IMR-90 (cell line): ENCODE results near the gene GRIFIN.
A peak's percentile ranks its signal among the peaks of the same experiment; 100 is the strongest.

Experiments
- CTCF ChIP-seq: conservative IDR thresholded peaks from 2 replicates; pipeline ENCODE4 v1.5.1; 2012; ENCODE audit warnings: mild to moderate bottlenecking, low read depth, low read length, improper control_type of control experiment
- ELK1 ChIP-seq: fragments of 150-350 bp; IDR thresholded peaks from 2 replicates; pipeline ENCODE4 v1.6.1; 2016; ENCODE audit warnings: low read depth, mild to moderate bottlenecking, low read length, moderate library complexity, borderline replicate concordance
- MXI1 ChIP-seq: IDR thresholded peaks from 2 replicates; pipeline ENCODE4 v1.6.1; 2012; ENCODE audit warnings: low read depth, mild to moderate bottlenecking, low read length, moderate library complexity, borderline replicate concordance
- NFE2L2 ChIP-seq: fragments of 150-350 bp; IDR thresholded peaks from 2 replicates; pipeline ENCODE4 v1.6.1; 2016; ENCODE audit warnings: low read depth, mild to moderate bottlenecking, low read length
- POLR2A ChIP-seq: IDR thresholded peaks from 2 replicates; pipeline ENCODE4 v1.6.1; 2012; ENCODE audit warnings: mild to moderate bottlenecking, low read depth, low read length
- RAD21 ChIP-seq: IDR thresholded peaks from 2 replicates; pipeline ENCODE4 v1.6.1; 2012; ENCODE audit warnings: low read length, improper control_type of control experiment
- RCOR1 ChIP-seq: IDR thresholded peaks from 2 replicates; pipeline ENCODE4 v1.6.1; 2012; ENCODE audit warnings: mild to moderate bottlenecking, low read length, improper control_type of control experiment; ENCODE audit not compliant: insufficient replicate concordance
- RFX5 ChIP-seq: IDR thresholded peaks from 2 replicates; pipeline ENCODE4 v1.8.0; 2012; ENCODE audit warnings: low read depth, mild to moderate bottlenecking, low read length, moderate library complexity

GRCh38 chr7:2471022-2471329, 5.2 kb downstream of the GRIFIN start:
- TF ChIP-seq CTCF (no peak), NFE2L2 (peak; percentile 2; the same call in 1 of the 2 replicates), MXI1 (no peak), POLR2A (no peak), RFX5 (no peak), RAD21 (no peak), RCOR1 (no peak), ELK1 (no peak)
